Stomach (tissue), 19 donors: ENCODE data around the gene OR13H1. TPM values are rescaled to one million over a fixed set of nuclear protein-coding genes. Genes with fewer than 3 reads are reported as not detected.
"Not testable (repeated sequence)": the region's sequence is repeated elsewhere in the genome, so short reads cannot be mapped to it uniquely, and the experiment has no call there.

Experiments used
- DNase-seq, 2 donors: peaks; one replicate each; pipeline versions ENCODE4 v3.0.0 to v3.0.0-alpha.2; 2013 to 2019
- H3K27ac ChIP-seq, 5 donors: fragments of 200-600 bp in 4 of 5; sonication (generic) in 4 of 5; one replicate each; pipeline ENCODE4 v1.5.1; 2013 to 2019; ENCODE audit warnings: mild to moderate bottlenecking in 1 of 5, moderate library complexity in 1 of 5
- H3K27me3 ChIP-seq, 3 donors: fragments of 200-600 bp; sonication (generic); one replicate each; pipeline ENCODE4 v1.5.1; 2017 to 2019; ENCODE audit warnings: mixed run types in 1 of 3
- H3K36me3 ChIP-seq, 4 donors: fragments of 200-600 bp; sonication (generic); 1 replicate in 3 of 4; 2 replicates in 1 of 4; pipeline ENCODE4 v1.5.1; 2016 to 2019
- H3K4me1 ChIP-seq, 4 donors: fragments of 200-600 bp; sonication (generic); one replicate each; pipeline ENCODE4 v1.5.1; 2016 to 2019
- H3K4me3 ChIP-seq, 4 donors: fragments of 200-600 bp; sonication (generic) in 3 of 4; one replicate each; pipeline ENCODE4 v1.5.1; 2016 to 2019; ENCODE audit warnings: mild to moderate bottlenecking in 1 of 4
- H3K9me3 ChIP-seq, 4 donors: fragments of 200-600 bp; sonication (generic); one replicate each; pipeline ENCODE4 v1.5.1; 2016 to 2019
- CTCF ChIP-seq, 7 experiments: fragments of 450-650 bp in 4 of 7; fragments of 200-600 bp in 3 of 7; sonication (generic) in 3 of 7; IDR thresholded peaks; one replicate each; pipeline ENCODE4 v1.5.1; 2016 to 2019; ENCODE audit warnings: antibody characterized with exemption in 7 of 7, control low read depth in 2 of 7, mild to moderate bottlenecking in 1 of 7
- EP300 ChIP-seq: sonication (generic); formaldehyde crosslinking; IDR thresholded peaks from one replicate; pipeline ENCODE4 v1.6.1; 2017; ENCODE audit warnings: antibody characterized with exemption
- POLR2A ChIP-seq, 4 donors: fragments of 450-650 bp; IDR thresholded peaks; one replicate each; pipeline ENCODE4 v1.6.1; 2016; ENCODE audit warnings: antibody characterized with exemption in 4 of 4, control low read depth in 2 of 4, mild to moderate bottlenecking in 1 of 4, moderate library complexity in 1 of 4
- POLR2AphosphoS5 ChIP-seq, 3 donors: sonication (generic); formaldehyde crosslinking; IDR thresholded peaks; one replicate each; pipeline ENCODE4 v1.6.1; 2016; ENCODE audit warnings: antibody characterized with exemption in 3 of 3
- WGBS, 5 donors: extraction: QIAGEN DNeasy Blood & Tissue Kit in 3 of 5; methylation state at CpG; one replicate each; pipeline versions ENCODE4 v1.1.5 to v1.1.7; 2013 to 2018; 5-methylcytosine and 5-hydroxymethylcytosine counted together
- intact Hi-C: fragments of 100-400 bp; cut with DNase I; formaldehyde crosslinking; loops from one replicate; pipeline ENCODE4 v1.15.1; 2023; ENCODE audit warnings: low total_unique reads
- long read RNA-seq, 10 donors: transcript quantifications; one replicate each; lab custom pipeline, GENCODE V29; 2026
- polyA plus RNA-seq, 3 donors: library from polyadenylated mRNA; stranded (reverse); fragments of 200-250 nt; gene quantifications; one replicate each; pipeline ENCODE4 v1.2.3, GENCODE V29; 2013
- total RNA-seq, 5 donors: library from RNA; depleted of rRNA; stranded (reverse); fragments of >200 nt; gene quantifications; one replicate each; pipeline versions ENCODE4 v1.1.0 to v1.2.3, GENCODE V29; 2014 to 2016
- donor health status: healthy with polysubstance abuse.
- donor health status: Bipolar disorder and iron deficiency.
- donor health status: healthy.

Gene OR13H1
- not detected for total RNA-seq
- not detected for polyA plus RNA-seq
- long read RNA-seq, donor 1: 0 reads
- long read RNA-seq, donor 2: 0 reads
- long read RNA-seq, donor 3: 0 reads
- long read RNA-seq, donor 4: 0 reads
- long read RNA-seq, donor 5: 0 reads
- long read RNA-seq, donor 6: 0 reads
- long read RNA-seq, donor 7: 0 reads
- long read RNA-seq, donor 8: 0 reads
- long read RNA-seq, donor 9: 0 reads
- long read RNA-seq, donor 10: 0 reads

- DNase-seq: no peak
- 29 to 70% (median 47%) methylated on average over 1 of the region's 1 CpG for WGBS, 5 donors
- TF ChIP-seq POLR2AphosphoS5 (IDR thresholded peaks at IDR 0.05) (no peak), CTCF (IDR thresholded peaks at IDR 0.05) (no peak), EP300 (no peak), POLR2A (IDR thresholded peaks at IDR 0.05) (no peak)
- H3K27me3 ChIP-seq: peaks cover 0 to 3% (median 0%) of the 10 kb centered on the region in 3 donors
- H3K27ac ChIP-seq: no peak within 1 kb of the TSS
- no peak within 1 kb of the TSS for H3K4me3 ChIP-seq
- no peaks in the 10 kb centered on the region for H3K4me1 ChIP-seq
- intact Hi-C loops: no loop called here
- no peaks in the 10 kb centered on the region for H3K9me3 ChIP-seq
- H3K36me3 ChIP-seq: no peaks in the 10 kb centered on the region
Observed at GRCh38 chrX:131543774-131544173, at the start of gene OR13H1. Gene OR13H1 (plus strand): TSS chrX:131544074. CDS start chrX:131544074, 0 bp downstream.

- H3K27me3 ChIP-seq, H3K36me3 ChIP-seq, intact Hi-C loops, H3K4me1 ChIP-seq, DNase-seq, H3K9me3 ChIP-seq, H3K4me3 ChIP-seq, H3K27ac ChIP-seq: not testable (repeated sequence)
- 50 to 82% (median 50%) methylated on average over 5 of the region's 5 CpGs for WGBS, 5 donors
Observed at GRCh38 chrX:131501556-131501955, 42.3 kb upstream of the OR13H1 start.

GRCh38 chrX:131513159-131513914 lies 30.5 kb upstream of the OR13H1 start:
- Histone ChIP-seq H3K36me3 (no peaks in the 10 kb centered on the region), H3K27ac (no peak overlapping the region), H3K4me1 (no peaks in the 10 kb centered on the region), H3K4me3 (no peak overlapping the region), H3K9me3 (peaks cover 0 to 16% (median 4%) of the 10 kb centered on the region in 4 donors), H3K27me3 (peaks cover 0 to 4% (median 0%) of the 10 kb centered on the region in 3 donors)
- intact Hi-C loops: no loop called here
- WGBS, 5 donors: 72 to 100% (median 87%) methylated on average over 3 to 9 of the region's 9 CpGs
- DNase-seq: no peak
- TF ChIP-seq EP300: no peak
- TF ChIP-seq POLR2A (IDR thresholded peaks at IDR 0.05): no peak
- no peak for TF ChIP-seq POLR2AphosphoS5 (IDR thresholded peaks at IDR 0.05)
- no peak for TF ChIP-seq CTCF (IDR thresholded peaks at IDR 0.05)

GRCh38 chrX:131521824-131522223 lies 22.1 kb upstream of the OR13H1 start:
- no peak for TF ChIP-seq POLR2A (IDR thresholded peaks at IDR 0.05)
- TF ChIP-seq CTCF (IDR thresholded peaks at IDR 0.05): no peak
- no peak for TF ChIP-seq EP300
- no peak for TF ChIP-seq POLR2AphosphoS5 (IDR thresholded peaks at IDR 0.05)

GRCh38 chrX:131544218-131544617 lies 344 bp downstream of the OR13H1 start:
- WGBS, 5 donors: 43 to 85% (median 60%) methylated on average over 2 to 4 of the region's 4 CpGs
- intact Hi-C loops: no loop called here

More at GRCh38 chrX:131521824-131522223, 22.1 kb upstream of the OR13H1 start:
- Histone ChIP-seq H3K9me3 (peaks cover 0 to 26% (median 7%) of the 10 kb centered on the region in 4 donors), H3K27me3 (peaks cover 0 to 4% (median 0%) of the 10 kb centered on the region in 3 donors), H3K4me1 (no peaks in the 10 kb centered on the region), H3K4me3 (no peak overlapping the region), H3K36me3 (no peaks in the 10 kb centered on the region), H3K27ac (no peak overlapping the region)
- DNase-seq: no peak
- 32 to 59% (median 50%) methylated on average over 1 to 2 of the region's 2 CpGs for WGBS, 5 donors
- intact Hi-C loops: no loop called here

More at GRCh38 chrX:131544218-131544617, 344 bp downstream of the OR13H1 start:
- H3K27me3 ChIP-seq: peaks cover 0 to 3% (median 0%) of the 10 kb centered on the region in 3 donors
- no peak for TF ChIP-seq POLR2AphosphoS5 (IDR thresholded peaks at IDR 0.05)
- no peak for TF ChIP-seq CTCF (IDR thresholded peaks at IDR 0.05)
- TF ChIP-seq EP300: no peak
- TF ChIP-seq POLR2A (IDR thresholded peaks at IDR 0.05): no peak
- H3K4me1 ChIP-seq: no peaks in the 10 kb centered on the region
- no peaks in the 10 kb centered on the region for H3K9me3 ChIP-seq
- no peak overlapping the region for H3K4me3 ChIP-seq
- no peak overlapping the region for H3K27ac ChIP-seq
- no peaks in the 10 kb centered on the region for H3K36me3 ChIP-seq
- no peak for DNase-seq
